ENCODE data around the gene C1orf226. TPM values are rescaled to one million over a fixed set of nuclear protein-coding genes. Genes with fewer than 3 reads are reported as not detected.

C1orf226 gene
- total and polyA plus RNA-seq, 9 of the 15 experiments (the other 6 are each of a cell fraction or from before 2014, with no cell fraction given), result 0.10 to 1.4 (median 0.47) TPM

- TF ChIP-seq ARHGAP35 (IDR thresholded peaks at IDR 0.05; ENCODE audit: partially characterized antibody), result no peak
- TF ChIP-seq RFX1 (IDR thresholded peaks at IDR 0.05), result no peak
- no peak for TF ChIP-seq IRF9 (tag; IDR thresholded peaks at IDR 0.05)
- no peak for TF ChIP-seq E2F3 (CRISPR knock-in tag; IDR thresholded peaks at IDR 0.05)
- no peak for TF ChIP-seq ERF (CRISPR knock-in tag; IDR thresholded peaks at IDR 0.05)
- TF ChIP-seq PTRF (tag; IDR thresholded peaks at IDR 0.05), result no peak
- 0 out of 2 replicates have a peak, but pooled peaks have one; percentile 37 for TF ChIP-seq LEF1 (IDR thresholded peaks at IDR 0.05)
- TF ChIP-seq JUND (IDR thresholded peaks at IDR 0.05; ENCODE audit: borderline replicate concordance, low read depth, low read length), result peak; percentile 75
- TF ChIP-seq JUND (tag; IDR thresholded peaks at IDR 0.05; ENCODE audit: borderline replicate concordance, low read depth, low read length), result no peak; the same call in 2 of the 3 replicates
- TF ChIP-seq ZFX (CRISPR knock-in tag; IDR thresholded peaks at IDR 0.05), result no peak
- TF ChIP-seq ZBTB17 (CRISPR knock-in tag; IDR thresholded peaks at IDR 0.05), result no peak
- peak; percentile 61; the same call in 1 of the 2 replicates for TF ChIP-seq SPI1 (IDR thresholded peaks at IDR 0.05; ENCODE audit: borderline replicate concordance, low read depth, low read length)
- TF ChIP-seq ZNF133 (CRISPR knock-in tag; IDR thresholded peaks at IDR 0.05), result no peak
- TF ChIP-seq C11orf30 (IDR thresholded peaks at IDR 0.05; ENCODE audit: low read depth), result no peak
- TF ChIP-seq MLLT1 (IDR thresholded peaks at IDR 0.05), result no peak
- TF ChIP-seq TSHZ1 (CRISPR knock-in tag; IDR thresholded peaks at IDR 0.05), result no peak
- TF ChIP-seq CC2D1A (IDR thresholded peaks at IDR 0.05), result no peak
- TF ChIP-seq FIP1L1 (IDR thresholded peaks at IDR 0.05; ENCODE audit: low read depth, low read length, poor library complexity, severe bottlenecking), result no peak
- no peak for TF ChIP-seq HSF4 (CRISPR knock-in tag; IDR thresholded peaks at IDR 0.05; ENCODE audit: borderline replicate concordance)
- no peak for TF ChIP-seq PHB (CRISPR knock-in tag; IDR thresholded peaks at IDR 0.05)
- no peak for TF ChIP-seq NR0B1 (IDR thresholded peaks at IDR 0.05; ENCODE audit: partially characterized antibody)
- TF ChIP-seq TCF3 (CRISPR knock-in tag; IDR thresholded peaks at IDR 0.05), result peak; percentile 82
Observed at GRCh38 chr1:162397039-162397448, 15.5 kb downstream of the C1orf226 start (continued).
